IMR-90 (cell line): ENCODE measurements around the gene ASXL3.

Experiments used
- MAFK ChIP-seq: IDR thresholded peaks from 2 replicates; pipeline ENCODE4 v1.6.1; 2012; ENCODE audit warnings: low read depth, low read length, improper control_type of control experiment
- RAD21 ChIP-seq: IDR thresholded peaks from 2 replicates; pipeline ENCODE4 v1.6.1; 2012; ENCODE audit warnings: low read length, improper control_type of control experiment
- RCOR1 ChIP-seq: IDR thresholded peaks from 2 replicates; pipeline ENCODE4 v1.6.1; 2012; ENCODE audit warnings: mild to moderate bottlenecking, low read length, improper control_type of control experiment; ENCODE audit not compliant: insufficient replicate concordance

DNA sequence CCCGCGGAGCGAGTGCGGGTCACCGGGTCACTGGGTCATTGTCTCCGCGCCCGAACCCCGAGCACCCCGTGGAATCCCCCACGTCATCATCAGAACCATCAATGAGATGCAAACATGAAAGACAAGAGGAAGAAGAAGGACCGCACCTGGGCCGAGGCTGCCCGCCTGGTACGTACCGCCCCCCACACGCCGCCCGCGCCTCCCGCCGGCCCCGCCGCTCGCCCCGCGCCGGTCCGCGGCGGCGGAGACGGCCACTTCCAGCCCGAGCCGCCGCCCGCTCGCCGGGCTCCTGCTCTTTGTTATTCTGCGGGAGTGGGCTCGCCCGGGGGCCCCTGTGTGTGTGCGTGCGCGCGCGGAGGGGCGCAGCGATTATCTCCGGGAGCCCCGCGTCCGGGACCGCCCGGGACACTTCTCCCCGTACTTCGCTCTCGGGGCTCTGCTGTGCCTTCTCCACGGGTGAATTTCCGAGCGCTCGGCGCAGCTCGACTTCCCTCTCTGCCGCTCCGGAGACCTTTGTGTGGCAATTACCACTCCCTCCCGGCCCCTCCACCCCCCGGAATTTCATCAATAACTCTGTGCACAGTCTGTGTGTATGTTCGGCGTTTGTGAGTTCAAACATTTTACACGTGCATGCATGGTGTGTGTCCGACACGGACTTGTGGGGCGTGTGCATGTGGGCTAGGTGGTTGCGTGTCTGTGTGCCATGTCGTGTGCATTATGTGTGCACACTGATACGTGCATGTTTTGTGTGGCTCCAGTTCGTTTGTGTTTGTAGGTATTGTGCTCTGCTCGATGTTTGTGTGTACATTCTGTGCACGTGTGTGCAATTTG, 714 bp downstream of the ASXL3 start:
- TF ChIP-seq RCOR1 (no peak), RAD21 (no peak), MAFK (no peak)
